M059J (cell line): ENCODE data around the gene KCNA5. TPM values are rescaled to one million over a fixed set of nuclear protein-coding genes. Genes with fewer than 3 reads are reported as not detected.

Experiments used
- total RNA-seq: library from RNA; depleted of rRNA; stranded (reverse); fragments of >200 nt; shearing (Covaris generic); gene quantifications from 2 replicates; pipeline ENCODE4 v1.2.3, GENCODE V29; 2014; rRNA removed

Gene KCNA5
- total RNA-seq, 1 experiment from 2014 or later: not detected

Other genes with a start within 250 kb of the KCNA5 start
- not detected in 2 replicates for gene KCNA1, start 134.0 kb upstream of the KCNA5 start, total RNA-seq